GM19397 (cell line): ENCODE data around the gene KRT3.

Experiments
- ATAC-seq: cut with Tn5 transposase; IDR thresholded peaks from one replicate; pipeline ENCODE4 v1.9.1; 2021; ENCODE audit warnings: mild to moderate bottlenecking, moderate library complexity; ENCODE audit not compliant: unreplicated experiment

KRT3 gene

GRCh38 chr12:52741375-52742195 lies 54.3 kb downstream of the KRT3 start:
- ATAC-seq = no peak

- no peak for ATAC-seq
These were observed 55.3 kb downstream of the KRT3 start for GRCh38 chr12:52740584-52740983.

GRCh38 chr12:52739963-52740362 lies 56.0 kb downstream of the KRT3 start:
- no peak for ATAC-seq
